Measurements from ENCODE around the gene CYP11A1.

Gene CYP11A1

DNA sequence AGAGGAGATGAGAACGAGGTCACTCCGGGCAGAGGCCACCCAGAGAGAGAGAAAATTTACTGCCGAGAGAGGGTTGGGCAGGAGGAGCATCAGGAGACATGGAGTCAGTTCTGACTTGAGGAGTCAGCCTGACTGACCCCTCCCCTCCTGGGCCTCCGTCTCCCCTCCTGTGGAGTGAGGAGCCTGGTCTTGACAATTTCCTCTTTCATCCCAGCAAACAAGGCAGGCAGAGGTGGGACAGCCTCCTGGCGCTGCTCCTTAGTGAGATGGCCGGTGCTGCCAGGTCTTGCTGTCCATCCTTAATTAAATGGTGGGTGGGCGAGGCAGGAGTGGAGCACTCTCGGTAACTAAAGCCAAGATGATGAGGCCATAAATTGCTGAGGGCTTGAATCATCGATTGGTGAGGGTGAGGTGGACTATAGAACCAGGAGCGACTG is 60.6 kb downstream of the CYP11A1 start:
- H3K4me3 ChIP-seq (replicated peaks; ENCODE audit: low read depth, low read length), result no peak overlapping the region
- DNase-seq (ENCODE audit: low read depth), result no peak
- TF ChIP-seq, protein P1, sequence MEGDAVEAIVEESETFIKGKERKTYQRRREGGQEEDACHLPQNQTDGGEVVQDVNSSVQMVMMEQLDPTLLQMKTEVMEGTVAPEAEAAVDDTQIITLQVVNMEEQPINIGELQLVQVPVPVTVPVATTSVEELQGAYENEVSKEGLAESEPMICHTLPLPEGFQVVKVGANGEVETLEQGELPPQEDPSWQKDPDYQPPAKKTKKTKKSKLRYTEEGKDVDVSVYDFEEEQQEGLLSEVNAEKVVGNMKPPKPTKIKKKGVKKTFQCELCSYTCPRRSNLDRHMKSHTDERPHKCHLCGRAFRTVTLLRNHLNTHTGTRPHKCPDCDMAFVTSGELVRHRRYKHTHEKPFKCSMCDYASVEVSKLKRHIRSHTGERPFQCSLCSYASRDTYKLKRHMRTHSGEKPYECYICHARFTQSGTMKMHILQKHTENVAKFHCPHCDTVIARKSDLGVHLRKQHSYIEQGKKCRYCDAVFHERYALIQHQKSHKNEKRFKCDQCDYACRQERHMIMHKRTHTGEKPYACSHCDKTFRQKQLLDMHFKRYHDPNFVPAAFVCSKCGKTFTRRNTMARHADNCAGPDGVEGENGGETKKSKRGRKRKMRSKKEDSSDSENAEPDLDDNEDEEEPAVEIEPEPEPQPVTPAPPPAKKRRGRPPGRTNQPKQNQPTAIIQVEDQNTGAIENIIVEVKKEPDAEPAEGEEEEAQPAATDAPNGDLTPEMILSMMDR (IDR thresholded peaks at IDR 0.05; ENCODE audit: low read length, missing control alignments), result no peak

DNA sequence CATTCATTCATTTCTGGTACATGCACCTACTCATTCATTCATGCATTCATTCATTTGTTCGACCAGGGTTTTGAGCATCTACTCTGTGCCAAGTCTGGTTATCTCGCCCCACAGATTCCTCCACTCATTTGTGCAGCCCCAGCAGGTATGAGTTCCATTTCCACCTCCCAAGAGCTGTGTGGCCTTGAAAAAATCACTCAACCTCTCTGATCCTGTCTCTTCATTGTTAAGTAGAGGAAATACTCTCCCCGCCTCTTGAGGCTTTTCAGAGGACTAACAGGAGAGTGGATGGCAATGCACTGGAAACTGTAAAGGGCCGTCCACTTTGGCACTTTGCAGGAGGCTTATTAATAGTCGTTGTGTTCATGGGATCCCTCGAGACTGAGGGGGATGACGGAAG is 61.8 kb downstream of the CYP11A1 start:
- H3K4me3 ChIP-seq (replicated peaks; ENCODE audit: low read depth, low read length), result no peak overlapping the region
- no peak for DNase-seq (ENCODE audit: low read depth)
- TF ChIP-seq, protein P1 (IDR thresholded peaks at IDR 0.05; ENCODE audit: low read length, missing control alignments), result no peak

DNA sequence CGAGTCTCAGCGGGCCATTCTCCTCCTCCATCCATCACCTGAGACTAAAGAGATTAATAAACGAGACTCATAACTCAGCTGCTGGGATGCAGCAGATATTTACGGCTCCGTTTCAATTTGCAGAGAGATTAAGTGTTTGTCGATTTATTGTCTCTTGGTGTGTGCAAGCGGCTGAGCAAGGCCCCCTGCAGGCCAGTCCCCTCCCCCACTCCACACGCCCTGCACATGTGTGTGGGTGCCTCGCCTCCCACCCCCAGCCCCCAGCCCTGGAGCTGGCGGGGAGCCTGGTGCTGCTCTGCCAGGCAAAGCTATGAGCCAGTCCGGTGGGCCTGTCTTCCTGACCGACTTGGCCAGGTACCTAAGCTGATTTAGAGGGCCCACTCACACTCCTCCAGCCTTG is 63.0 kb downstream of the CYP11A1 start:
- TF ChIP-seq, protein P1 (IDR thresholded peaks at IDR 0.05; ENCODE audit: low read length, missing control alignments), result no peak

DNA sequence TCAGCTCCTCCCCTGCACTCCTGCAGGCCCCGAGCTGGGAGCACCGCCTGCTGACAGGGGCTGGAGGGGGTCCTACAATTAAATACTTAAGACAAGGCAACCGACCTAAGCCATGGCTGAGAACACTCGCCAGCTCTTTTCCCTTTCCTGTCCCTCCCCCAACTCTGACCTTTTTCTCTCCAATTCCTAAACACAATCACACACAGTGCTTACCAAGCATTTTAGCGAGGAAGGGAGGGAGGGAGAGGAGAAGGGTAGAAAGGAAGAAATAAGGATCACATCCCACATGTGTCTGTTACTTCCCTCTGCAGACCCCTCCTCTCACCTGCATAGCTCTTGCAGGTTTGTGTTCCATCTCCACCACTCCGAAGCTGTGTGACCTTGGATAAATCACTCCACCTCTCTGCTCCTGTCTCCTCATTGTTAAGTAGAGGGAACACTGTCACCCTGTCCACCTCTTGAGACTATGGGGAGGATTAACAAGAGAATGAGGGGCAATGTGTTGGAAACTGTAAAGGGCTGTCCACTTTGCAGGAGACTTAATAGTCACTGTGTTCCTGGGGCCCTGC is 63.6 kb downstream of the CYP11A1 start:
- TF ChIP-seq, protein P1 (IDR thresholded peaks at IDR 0.05; ENCODE audit: low read length, missing control alignments), result no peak
- no peak for DNase-seq (ENCODE audit: low read depth)
- no peak overlapping the region for H3K4me3 ChIP-seq (replicated peaks; ENCODE audit: low read depth, low read length)

More for the DNA sequence above, 63.0 kb downstream of the CYP11A1 start:
- H3K4me3 ChIP-seq (replicated peaks; ENCODE audit: low read depth, low read length), result no peak overlapping the region
- no peak for DNase-seq (ENCODE audit: low read depth)

DNA sequence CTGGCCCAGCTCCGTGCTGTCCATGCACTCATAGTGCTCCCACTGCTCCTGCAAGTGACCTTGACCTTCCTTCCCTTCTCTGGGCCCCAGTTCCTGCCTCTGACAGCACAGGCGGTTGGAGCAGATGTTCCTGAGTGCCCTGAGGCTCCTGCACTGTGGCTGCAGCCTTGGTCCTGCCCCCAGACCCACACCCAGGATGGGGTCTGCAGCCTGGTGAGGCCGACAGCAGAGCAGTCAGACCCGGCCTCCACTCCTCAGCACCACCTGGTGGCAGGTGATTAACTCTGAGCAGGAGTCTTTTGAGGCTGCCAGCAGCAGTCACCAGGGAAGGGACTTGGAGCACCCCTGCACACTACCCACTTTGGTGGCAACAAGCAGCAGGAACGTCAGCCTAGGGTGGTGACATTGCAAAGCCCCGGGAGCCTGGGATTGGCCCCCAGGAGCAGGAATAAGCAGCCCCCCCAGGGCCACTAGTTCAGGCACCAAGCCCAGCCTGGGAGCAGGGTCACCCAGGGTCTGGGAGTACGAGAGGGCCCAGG is 64.6 kb downstream of the CYP11A1 start:
- TF ChIP-seq, protein P1 (IDR thresholded peaks at IDR 0.05; ENCODE audit: low read length, missing control alignments), result peak; percentile 68
- no peak overlapping the region for H3K4me3 ChIP-seq (replicated peaks; ENCODE audit: low read depth, low read length)
- DNase-seq (ENCODE audit: low read depth), result peak; percentile 44

DNA sequence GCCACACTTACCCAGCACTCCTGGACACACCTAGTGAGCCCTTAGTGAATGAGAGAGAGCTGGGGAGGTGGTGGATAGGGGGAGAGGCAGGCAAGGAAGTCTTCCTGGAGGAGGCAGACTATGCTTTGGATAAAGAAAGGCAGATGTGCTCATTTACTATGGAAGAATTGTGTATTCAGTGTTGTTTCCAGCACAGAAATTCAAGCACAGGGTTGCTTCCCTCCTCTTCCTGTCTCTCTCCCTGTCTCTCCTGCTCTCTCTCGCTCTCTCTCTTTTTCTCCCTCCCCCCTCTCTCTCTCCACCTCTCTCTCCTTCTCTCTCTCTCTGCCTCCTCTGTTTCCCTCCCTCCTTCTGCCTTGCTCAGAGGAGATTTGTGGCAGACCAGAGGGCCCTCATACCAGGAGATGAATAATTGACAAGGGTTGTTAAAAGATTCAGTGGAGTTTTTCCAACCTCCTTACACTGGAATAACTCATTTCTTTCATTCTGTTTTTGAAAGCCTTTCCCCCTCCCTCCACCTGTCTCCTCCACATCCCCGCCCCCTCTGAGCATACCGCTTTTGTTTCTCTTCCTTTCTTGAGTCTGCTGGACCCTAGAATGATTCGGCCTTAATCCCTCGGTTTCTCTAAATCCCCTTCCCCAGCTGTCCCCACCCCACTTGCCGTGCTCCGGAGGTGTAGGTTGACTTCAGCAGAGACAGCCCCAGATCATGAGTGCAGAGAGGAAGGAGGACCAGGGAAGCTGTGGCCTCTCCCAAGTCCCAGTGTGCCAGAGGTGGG is 65.7 kb downstream of the CYP11A1 start:
- H3K4me3 ChIP-seq (replicated peaks; ENCODE audit: low read depth, low read length), result no peak overlapping the region
- DNase-seq (ENCODE audit: low read depth), result no peak
- TF ChIP-seq, protein P1 (IDR thresholded peaks at IDR 0.05; ENCODE audit: low read length, missing control alignments), result no peak

All from fibroblast of pulmonary artery (primary cell).